ENCODE data around the gene NMT1. TPM values are rescaled to one million over a fixed set of nuclear protein-coding genes. Genes with fewer than 3 reads are reported as not detected.
A peak's percentile ranks its signal among the peaks of the same experiment; 100 is the strongest.

NMT1 gene
- total RNA-seq, 4 donors from 2014 or later = 53.2 to 73.3 (median 65.9) TPM

DNA sequence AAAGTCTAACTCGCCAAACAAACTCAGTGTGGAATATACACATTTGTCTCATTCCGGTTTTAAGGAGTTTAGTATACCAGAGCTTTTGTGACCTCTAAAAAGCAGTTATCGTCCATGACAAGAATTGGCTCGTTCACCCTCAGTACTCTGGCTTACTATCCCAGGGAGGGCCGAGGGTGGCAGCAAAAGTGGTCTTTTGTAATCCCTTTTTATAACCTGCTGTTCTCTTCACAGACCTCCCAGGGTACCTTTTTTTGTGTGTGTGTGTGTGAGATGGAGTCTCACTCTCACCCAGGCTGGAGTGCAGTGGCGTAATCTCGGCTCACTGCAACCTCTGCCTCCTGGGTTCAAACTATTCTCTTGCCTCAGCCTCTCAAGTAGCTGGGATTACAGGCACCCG, 8.9 kb downstream of the NMT1 start:
- Histone ChIP-seq H3K4me3 (no peak overlapping the region), H3K27ac (no peak overlapping the region), H3K4me1 (peaks cover 19% of the 10 kb centered on the region), H3K27me3 (no peaks in the 10 kb centered on the region), H3K9me3 (no peaks in the 10 kb centered on the region), H3K36me3 (peaks cover 22% of the 10 kb centered on the region)
- TF ChIP-seq POLR2AphosphoS5 (IDR thresholded peaks at IDR 0.05) (no peak), POLR2A (IDR thresholded peaks at IDR 0.05) (no peak), EP300 (IDR thresholded peaks at IDR 0.05) (no peak)
- TF ChIP-seq, protein P1, sequence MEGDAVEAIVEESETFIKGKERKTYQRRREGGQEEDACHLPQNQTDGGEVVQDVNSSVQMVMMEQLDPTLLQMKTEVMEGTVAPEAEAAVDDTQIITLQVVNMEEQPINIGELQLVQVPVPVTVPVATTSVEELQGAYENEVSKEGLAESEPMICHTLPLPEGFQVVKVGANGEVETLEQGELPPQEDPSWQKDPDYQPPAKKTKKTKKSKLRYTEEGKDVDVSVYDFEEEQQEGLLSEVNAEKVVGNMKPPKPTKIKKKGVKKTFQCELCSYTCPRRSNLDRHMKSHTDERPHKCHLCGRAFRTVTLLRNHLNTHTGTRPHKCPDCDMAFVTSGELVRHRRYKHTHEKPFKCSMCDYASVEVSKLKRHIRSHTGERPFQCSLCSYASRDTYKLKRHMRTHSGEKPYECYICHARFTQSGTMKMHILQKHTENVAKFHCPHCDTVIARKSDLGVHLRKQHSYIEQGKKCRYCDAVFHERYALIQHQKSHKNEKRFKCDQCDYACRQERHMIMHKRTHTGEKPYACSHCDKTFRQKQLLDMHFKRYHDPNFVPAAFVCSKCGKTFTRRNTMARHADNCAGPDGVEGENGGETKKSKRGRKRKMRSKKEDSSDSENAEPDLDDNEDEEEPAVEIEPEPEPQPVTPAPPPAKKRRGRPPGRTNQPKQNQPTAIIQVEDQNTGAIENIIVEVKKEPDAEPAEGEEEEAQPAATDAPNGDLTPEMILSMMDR (IDR thresholded peaks at IDR 0.05) = no peak
- WGBS = 96% methylated on average over 8 of the region's 8 CpGs
- no peak for DNase-seq (ENCODE audit: low spot score in 2 of 2)

DNA sequence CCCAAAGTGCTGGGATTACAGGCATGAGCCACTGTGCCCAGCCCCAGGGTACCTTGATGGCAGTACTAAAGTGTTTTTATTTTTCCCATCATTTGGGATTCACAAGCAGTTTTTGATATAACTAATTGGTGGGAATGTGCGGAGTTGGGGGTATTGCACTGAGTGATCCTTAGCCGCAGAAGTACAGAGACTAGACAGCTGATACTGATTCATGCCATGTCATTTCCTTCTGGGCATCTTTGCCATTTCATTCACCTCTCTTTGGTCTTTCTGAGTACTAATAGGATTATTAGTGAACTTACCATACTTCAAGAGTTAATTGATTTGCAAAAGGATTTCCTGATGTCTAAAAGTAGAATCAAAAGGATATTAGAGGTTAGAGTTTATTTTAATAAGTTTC, 9.7 kb downstream of the NMT1 start:
- Histone ChIP-seq H3K27me3 (no peaks in the 10 kb centered on the region), H3K9me3 (no peaks in the 10 kb centered on the region), H3K27ac (no peak overlapping the region), H3K36me3 (peaks cover 22% of the 10 kb centered on the region), H3K4me3 (no peak overlapping the region), H3K4me1 (peaks cover 17% of the 10 kb centered on the region)
- TF ChIP-seq EP300 (IDR thresholded peaks at IDR 0.05) (no peak), POLR2AphosphoS5 (IDR thresholded peaks at IDR 0.05) (no peak), POLR2A (IDR thresholded peaks at IDR 0.05) (no peak)
- TF ChIP-seq, protein P1 (IDR thresholded peaks at IDR 0.05) = no peak
- no peak for DNase-seq (ENCODE audit: low spot score in 2 of 2)
- WGBS = 88% methylated on average over 2 of the region's 2 CpGs

DNA sequence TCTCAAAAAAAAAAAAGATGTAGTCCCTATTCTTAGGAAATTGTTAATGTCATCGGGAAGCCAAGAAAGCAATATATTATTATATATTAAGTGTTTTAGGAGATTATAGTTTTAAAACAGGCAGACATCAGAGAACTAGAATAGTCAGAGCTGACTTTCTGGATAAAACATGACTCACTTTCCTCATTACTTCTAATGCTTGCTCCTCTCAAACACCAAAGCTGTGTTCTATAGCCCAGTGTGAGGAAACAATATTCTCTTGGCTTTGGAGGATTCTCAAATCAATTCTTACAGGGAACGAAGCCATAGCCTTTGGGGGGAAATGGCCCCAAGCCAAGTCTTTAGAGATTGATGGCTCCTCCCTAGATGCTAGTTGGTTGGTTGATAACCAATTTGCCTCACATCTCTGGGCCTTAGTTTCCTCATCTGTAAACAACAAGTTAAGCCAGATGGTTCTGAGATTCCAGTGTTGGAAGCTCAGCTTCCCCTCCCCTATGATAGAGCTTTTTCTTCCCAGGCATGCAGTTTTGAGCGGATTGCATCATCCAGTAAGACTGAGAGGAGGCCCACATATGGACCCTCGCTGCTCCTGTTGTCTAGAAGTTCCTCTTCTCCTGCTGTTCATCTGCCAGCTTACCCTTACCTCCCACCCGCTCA, 12.4 kb downstream of the NMT1 start:
- 51% methylated on average over 5 of the region's 5 CpGs for WGBS
- Histone ChIP-seq H3K4me3 (no peak overlapping the region), H3K27me3 (no peaks in the 10 kb centered on the region), H3K27ac (peak overlapping the region; percentile 38), H3K36me3 (peaks cover 28% of the 10 kb centered on the region), H3K9me3 (no peaks in the 10 kb centered on the region), H3K4me1 (peaks cover 30% of the 10 kb centered on the region)
- no peak for DNase-seq (ENCODE audit: low spot score in 2 of 2)
- TF ChIP-seq POLR2AphosphoS5 (IDR thresholded peaks at IDR 0.05) (peak in 1 of 3 donors; percentile 21), EP300 (IDR thresholded peaks at IDR 0.05) (no peak)

DNA sequence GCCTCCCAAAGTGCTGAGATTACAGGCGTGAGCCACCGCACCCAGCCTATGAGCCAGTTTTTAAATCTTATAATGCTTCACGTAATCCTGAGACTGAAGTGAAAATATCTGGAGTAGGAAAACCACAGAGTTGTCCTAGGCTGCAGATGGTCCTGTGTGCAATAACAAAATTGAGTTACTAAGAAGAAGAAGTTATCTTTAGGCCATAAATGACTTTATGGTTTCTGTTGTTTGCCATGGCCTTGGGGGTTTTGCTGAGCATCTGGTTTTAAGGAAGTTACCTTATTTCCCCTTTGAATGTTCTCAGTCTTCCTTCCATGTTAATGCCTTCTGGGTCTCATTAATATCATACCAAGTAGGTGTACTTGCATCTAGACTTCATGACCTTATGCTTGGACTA, 16.5 kb downstream of the NMT1 start:
- H3K27ac ChIP-seq = no peak overlapping the region
- 79% methylated on average over 3 of the region's 3 CpGs for WGBS
- peaks cover 30% of the 10 kb centered on the region for H3K4me1 ChIP-seq
- no peaks in the 10 kb centered on the region for H3K9me3 ChIP-seq
- TF ChIP-seq POLR2A (IDR thresholded peaks at IDR 0.05) (no peak), EP300 (IDR thresholded peaks at IDR 0.05) (no peak), POLR2AphosphoS5 (IDR thresholded peaks at IDR 0.05) (no peak)
- TF ChIP-seq, protein P1 (IDR thresholded peaks at IDR 0.05) = no peak
- H3K36me3 ChIP-seq = peaks cover 36% of the 10 kb centered on the region
- H3K4me3 ChIP-seq = no peak overlapping the region
- no peaks in the 10 kb centered on the region for H3K27me3 ChIP-seq
- DNase-seq (ENCODE audit: low spot score in 2 of 2) = no peak

DNA sequence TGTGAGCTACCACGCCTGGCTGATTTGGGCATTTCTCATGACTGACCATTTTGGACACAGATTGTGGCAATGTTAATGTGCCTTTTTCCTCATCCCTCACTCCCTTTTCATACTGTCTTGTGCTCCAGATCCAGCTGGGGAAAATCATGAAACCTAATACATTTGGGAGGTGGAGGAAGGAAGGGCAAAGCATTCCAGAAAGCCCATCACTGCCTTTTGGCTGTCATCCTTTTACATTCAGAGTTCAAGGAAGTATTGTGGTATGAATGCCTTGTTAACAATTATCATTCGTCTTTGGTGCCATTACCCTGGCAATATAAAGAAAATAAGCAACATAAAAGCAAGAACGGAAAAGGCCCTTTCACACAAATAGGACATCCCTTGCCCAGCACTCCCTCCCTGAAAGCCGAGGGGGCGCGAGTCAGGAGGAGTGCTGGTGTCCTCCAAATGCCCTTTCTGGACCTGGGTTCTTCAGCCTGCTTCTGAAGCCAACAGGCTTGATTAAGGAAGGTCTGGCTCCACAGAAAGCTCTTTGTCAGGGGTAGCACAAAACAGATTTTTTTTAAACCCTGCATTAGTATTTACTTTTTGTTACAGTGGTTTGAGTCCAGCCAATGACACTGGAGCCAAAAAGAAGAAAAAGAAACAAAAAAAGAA, 20.1 kb downstream of the NMT1 start:
- H3K4me1 ChIP-seq = peaks cover 16% of the 10 kb centered on the region
- no peak for DNase-seq (ENCODE audit: low spot score in 2 of 2)
- H3K27me3 ChIP-seq = no peaks in the 10 kb centered on the region
- WGBS = 79% methylated on average over 6 of the region's 6 CpGs
- TF ChIP-seq, protein P1 (IDR thresholded peaks at IDR 0.05) = no peak
- no peak for TF ChIP-seq POLR2AphosphoS5 (IDR thresholded peaks at IDR 0.05)
- no peak for TF ChIP-seq EP300 (IDR thresholded peaks at IDR 0.05)
- TF ChIP-seq POLR2A (IDR thresholded peaks at IDR 0.05) = no peak
- no peaks in the 10 kb centered on the region for H3K9me3 ChIP-seq
- H3K4me3 ChIP-seq = no peak overlapping the region
- H3K36me3 ChIP-seq = peaks cover 63% of the 10 kb centered on the region
- H3K27ac ChIP-seq = peak overlapping the region; percentile 18

Data from suprapubic skin (tissue), 4 donors.